ENCODE data around the gene NRXN3.

Gene NRXN3

GRCh38 chr14:79740066-79740601, 1570.0 kb downstream of the NRXN3 start:
- TF ChIP-seq, protein P1, sequence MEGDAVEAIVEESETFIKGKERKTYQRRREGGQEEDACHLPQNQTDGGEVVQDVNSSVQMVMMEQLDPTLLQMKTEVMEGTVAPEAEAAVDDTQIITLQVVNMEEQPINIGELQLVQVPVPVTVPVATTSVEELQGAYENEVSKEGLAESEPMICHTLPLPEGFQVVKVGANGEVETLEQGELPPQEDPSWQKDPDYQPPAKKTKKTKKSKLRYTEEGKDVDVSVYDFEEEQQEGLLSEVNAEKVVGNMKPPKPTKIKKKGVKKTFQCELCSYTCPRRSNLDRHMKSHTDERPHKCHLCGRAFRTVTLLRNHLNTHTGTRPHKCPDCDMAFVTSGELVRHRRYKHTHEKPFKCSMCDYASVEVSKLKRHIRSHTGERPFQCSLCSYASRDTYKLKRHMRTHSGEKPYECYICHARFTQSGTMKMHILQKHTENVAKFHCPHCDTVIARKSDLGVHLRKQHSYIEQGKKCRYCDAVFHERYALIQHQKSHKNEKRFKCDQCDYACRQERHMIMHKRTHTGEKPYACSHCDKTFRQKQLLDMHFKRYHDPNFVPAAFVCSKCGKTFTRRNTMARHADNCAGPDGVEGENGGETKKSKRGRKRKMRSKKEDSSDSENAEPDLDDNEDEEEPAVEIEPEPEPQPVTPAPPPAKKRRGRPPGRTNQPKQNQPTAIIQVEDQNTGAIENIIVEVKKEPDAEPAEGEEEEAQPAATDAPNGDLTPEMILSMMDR (IDR thresholded peaks at IDR 0.05; ENCODE audit: low read depth, low read length), result no peak
- no peak overlapping the region for H3K4me3 ChIP-seq (ENCODE audit: low read depth, low read length)

GRCh38 chr14:79742142-79742541, 1572.0 kb downstream of the NRXN3 start:
- TF ChIP-seq, protein P1 (IDR thresholded peaks at IDR 0.05; ENCODE audit: low read depth, low read length), result no peak
- no peak overlapping the region for H3K4me3 ChIP-seq (ENCODE audit: low read depth, low read length)

DNA sequence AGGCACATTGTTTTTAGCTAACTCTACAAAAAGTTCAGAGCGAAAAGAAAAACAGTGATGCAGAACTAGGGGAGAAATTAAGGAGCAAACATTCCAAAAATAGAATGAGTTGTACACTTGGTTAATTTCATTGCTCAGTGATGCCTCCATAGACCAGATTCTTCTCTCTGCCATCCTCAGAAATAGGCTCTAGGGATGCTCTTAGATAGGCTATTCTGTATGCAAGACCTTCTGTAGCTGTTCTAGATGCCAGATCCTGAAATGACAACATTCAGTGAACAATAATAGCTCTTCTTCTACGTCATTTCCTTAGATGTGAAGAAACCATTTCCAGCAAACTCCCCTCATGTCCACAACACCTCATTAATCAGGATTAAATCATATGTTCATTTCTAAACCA, 1574.9 kb downstream of the NRXN3 start:
- TF ChIP-seq, protein P1 (IDR thresholded peaks at IDR 0.05; ENCODE audit: low read depth, low read length), result no peak
- H3K4me3 ChIP-seq (ENCODE audit: low read depth, low read length), result no peak overlapping the region

- no peak overlapping the region for H3K4me3 ChIP-seq (ENCODE audit: low read depth, low read length)
- TF ChIP-seq, protein P1 (IDR thresholded peaks at IDR 0.05; ENCODE audit: low read depth, low read length), result no peak
Observed at GRCh38 chr14:79749065-79749464, 1578.9 kb downstream of the NRXN3 start.

DNA sequence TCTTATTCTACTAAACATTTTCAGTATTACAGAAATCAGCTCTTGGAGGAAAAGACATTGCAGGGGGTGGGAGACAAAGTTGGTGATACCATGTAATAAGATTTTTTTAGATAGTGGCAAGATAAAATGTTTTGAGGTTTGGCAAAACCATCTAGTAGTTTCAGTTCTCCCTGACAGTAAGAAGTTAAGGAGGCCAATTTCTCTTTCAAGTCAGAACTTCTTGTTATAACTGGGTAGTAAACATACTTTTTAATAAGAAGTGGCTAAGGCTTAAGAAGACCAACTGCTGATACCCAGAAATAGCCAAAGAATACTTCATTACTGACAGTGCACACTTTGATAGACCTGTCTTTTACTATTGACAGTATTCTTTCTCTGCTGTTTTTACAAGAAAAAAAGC, 1588.8 kb downstream of the NRXN3 start:
- no peak overlapping the region for H3K4me3 ChIP-seq (ENCODE audit: low read depth, low read length)
- TF ChIP-seq, protein P1 (IDR thresholded peaks at IDR 0.05; ENCODE audit: low read depth, low read length), result no peak

DNA sequence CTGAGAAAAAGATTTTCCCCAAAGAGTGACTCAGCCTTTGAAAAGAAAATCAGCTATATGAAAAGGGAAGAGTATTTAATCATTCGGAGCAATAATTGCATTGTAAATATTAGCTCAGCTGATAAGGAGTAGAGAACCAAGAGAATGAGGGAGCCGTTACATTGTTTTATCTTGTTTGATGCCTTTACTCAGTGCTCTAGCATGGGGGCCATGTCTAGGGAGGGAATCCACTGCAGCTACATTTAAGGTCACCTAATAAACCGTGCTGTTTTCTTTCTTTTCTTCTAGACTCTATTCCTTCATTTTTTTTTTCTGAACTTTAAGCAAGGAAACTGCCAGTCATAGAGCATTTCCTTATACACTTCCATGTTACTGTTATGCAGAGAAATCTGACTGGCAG, 1594.2 kb downstream of the NRXN3 start:
- no peak overlapping the region for H3K4me3 ChIP-seq (ENCODE audit: low read depth, low read length)
- TF ChIP-seq, protein P1 (IDR thresholded peaks at IDR 0.05; ENCODE audit: low read depth, low read length), result no peak

DNA sequence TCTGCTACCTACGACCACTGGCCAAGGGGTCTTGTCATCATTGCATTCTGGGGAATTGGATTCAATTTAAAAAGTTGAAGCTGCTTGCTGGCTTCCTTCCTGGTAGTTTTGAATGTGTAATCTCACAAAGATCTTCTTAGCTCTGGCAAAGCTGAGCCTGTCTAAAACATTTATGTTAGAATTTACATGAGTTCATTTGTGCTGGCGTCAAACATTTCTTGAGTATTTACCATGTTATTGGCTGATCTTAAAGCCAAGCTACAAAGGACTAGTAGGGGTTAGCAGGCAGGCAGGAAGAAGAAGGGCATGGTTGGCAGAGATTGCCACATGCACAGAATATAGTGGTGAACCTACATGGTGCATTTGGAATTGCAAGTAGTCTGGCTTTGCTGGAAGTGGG, 1596.3 kb downstream of the NRXN3 start:
- TF ChIP-seq, protein P1 (IDR thresholded peaks at IDR 0.05; ENCODE audit: low read depth, low read length), result no peak
- H3K4me3 ChIP-seq (ENCODE audit: low read depth, low read length), result no peak overlapping the region

All from WI38 (cell line).